ENCODE data around the gene TMEM92.

DNA sequence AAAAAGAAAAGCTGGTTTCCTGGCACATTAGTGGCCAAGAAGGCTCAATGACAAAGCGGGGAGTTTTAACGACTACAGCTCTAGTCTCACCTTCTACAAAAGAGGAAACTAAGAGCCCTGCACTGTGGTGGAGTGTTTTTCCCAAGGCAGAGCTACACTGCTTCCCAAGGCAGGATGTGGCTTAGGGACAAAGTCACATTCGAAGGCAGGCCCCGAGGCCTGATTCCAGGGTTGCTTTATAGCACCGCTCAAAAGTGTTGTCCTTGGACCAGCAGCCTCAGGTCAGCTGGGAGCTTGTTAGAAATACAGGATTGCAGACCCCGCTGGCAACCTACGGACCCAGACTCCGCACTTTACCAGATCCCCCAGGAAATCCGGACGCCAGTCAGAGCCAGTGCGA, 23.8 kb downstream of the TMEM92 start:
- TF ChIP-seq FOXK2 (IDR thresholded peaks at IDR 0.05) (no peak), TCF3 (IDR thresholded peaks at IDR 0.05; ENCODE audit: borderline replicate concordance, insufficient read depth, low read depth, low read length) (no peak), RFX5 (IDR thresholded peaks at IDR 0.05; ENCODE audit: low read depth, low read length) (no peak), HDAC2 (IDR thresholded peaks at IDR 0.05) (no peak)
- TF ChIP-seq, protein P1, sequence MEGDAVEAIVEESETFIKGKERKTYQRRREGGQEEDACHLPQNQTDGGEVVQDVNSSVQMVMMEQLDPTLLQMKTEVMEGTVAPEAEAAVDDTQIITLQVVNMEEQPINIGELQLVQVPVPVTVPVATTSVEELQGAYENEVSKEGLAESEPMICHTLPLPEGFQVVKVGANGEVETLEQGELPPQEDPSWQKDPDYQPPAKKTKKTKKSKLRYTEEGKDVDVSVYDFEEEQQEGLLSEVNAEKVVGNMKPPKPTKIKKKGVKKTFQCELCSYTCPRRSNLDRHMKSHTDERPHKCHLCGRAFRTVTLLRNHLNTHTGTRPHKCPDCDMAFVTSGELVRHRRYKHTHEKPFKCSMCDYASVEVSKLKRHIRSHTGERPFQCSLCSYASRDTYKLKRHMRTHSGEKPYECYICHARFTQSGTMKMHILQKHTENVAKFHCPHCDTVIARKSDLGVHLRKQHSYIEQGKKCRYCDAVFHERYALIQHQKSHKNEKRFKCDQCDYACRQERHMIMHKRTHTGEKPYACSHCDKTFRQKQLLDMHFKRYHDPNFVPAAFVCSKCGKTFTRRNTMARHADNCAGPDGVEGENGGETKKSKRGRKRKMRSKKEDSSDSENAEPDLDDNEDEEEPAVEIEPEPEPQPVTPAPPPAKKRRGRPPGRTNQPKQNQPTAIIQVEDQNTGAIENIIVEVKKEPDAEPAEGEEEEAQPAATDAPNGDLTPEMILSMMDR (IDR thresholded peaks at IDR 0.05 in 2 of 3, conservative IDR thresholded peaks at IDR 0.05 in 1 of 3; ENCODE audit: control insufficient read depth in 2 of 3, extremely low read depth in 1 of 3, insufficient read depth in 1 of 3, low read depth in 3 of 3, low read length in 3 of 3), result no peak

Data from GM12878 (cell line).